ENCODE data around the gene CCS. TPM values are rescaled to one million over a fixed set of nuclear protein-coding genes. Genes with fewer than 3 reads are reported as not detected.

Gene CCS
- total and polyA plus RNA-seq, 2 donors (not counting 1 experiment from before 2014, with no cell fraction given): 87.8 to 174 TPM

DNA sequence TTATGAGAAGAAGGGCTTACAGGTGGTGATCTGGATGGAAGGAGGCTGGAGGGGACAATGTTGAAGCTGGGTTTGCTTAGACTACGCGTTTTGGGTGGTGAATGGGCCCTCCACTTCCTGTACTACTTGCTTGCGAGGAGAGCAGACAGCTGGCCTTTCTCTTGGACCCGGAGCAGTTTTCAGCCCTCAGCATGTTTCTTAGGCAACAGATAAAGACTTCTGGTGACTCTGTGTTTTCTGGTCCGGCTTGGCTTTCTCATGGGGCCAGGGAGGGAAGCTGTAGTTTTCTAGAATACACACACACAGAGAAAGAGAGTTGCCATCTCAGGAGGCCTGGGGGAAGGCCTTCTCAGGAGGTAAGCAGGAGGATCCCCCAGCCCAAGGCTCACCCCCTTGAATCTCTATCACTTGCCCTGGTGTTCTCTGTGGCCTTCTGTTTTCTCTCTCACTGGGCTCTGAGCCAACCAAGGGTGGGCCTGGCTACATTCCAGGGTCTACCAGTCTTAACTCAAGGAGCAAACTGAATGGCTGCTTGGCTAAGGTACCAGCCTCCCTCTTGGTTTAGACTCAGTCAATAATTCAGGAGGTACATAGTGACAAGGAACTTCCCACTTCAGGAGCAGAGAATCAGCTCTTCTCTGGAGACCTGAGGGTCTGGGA is 2.4 kb downstream of the CCS start:
- peak overlapping the region; percentile 35 for H3K4me2 ChIP-seq (replicated peaks; ENCODE audit: low read depth, low read length, poor library complexity, severe bottlenecking)
- peak overlapping the region; percentile 84 for H3K27ac Mint-ChIP-seq
- H3K9ac ChIP-seq (ENCODE audit: low read length): peak overlapping the region; percentile 22
- intact Hi-C loops (cut with micrococcal nuclease): no loop called here
- H3K4me1 Mint-ChIP-seq: peaks cover 52% of the 10 kb centered on the region
- no peaks in the 10 kb centered on the region for H3K9me3 ChIP-seq (ENCODE audit: control extremely low read depth in 1 of 3, control insufficient read depth in 2 of 3, insufficient read depth in 1 of 3, low read length in 2 of 3)
- H3K27ac ChIP-seq (ENCODE audit: low read length in 2 of 2): peak overlapping the region; percentile 4 to 5
- peaks cover 31 to 34% of the 10 kb centered on the region in 2 donors for H3K4me1 ChIP-seq (ENCODE audit: control insufficient read depth in 2 of 2, insufficient read depth in 2 of 2, low read length in 2 of 2)
- ChIA-PET CTCF (interaction anchor here (0.6 to 5.9 kb wide), 7 partner anchors 11 to 292 kb away, joined by 3 to 46 read pairs (median 6); partner anchors contain the start of genes RBM4 and RBM4B), POLR2A (interaction anchor here (0.6 to 2.1 kb wide), 7 partner anchors 9 to 1019 kb away, joined by 4 to 14 read pairs (median 5); partner anchors contain the start of genes RBM14, RBM4 and RBM4B)
- TF ChIP-seq, protein P1, sequence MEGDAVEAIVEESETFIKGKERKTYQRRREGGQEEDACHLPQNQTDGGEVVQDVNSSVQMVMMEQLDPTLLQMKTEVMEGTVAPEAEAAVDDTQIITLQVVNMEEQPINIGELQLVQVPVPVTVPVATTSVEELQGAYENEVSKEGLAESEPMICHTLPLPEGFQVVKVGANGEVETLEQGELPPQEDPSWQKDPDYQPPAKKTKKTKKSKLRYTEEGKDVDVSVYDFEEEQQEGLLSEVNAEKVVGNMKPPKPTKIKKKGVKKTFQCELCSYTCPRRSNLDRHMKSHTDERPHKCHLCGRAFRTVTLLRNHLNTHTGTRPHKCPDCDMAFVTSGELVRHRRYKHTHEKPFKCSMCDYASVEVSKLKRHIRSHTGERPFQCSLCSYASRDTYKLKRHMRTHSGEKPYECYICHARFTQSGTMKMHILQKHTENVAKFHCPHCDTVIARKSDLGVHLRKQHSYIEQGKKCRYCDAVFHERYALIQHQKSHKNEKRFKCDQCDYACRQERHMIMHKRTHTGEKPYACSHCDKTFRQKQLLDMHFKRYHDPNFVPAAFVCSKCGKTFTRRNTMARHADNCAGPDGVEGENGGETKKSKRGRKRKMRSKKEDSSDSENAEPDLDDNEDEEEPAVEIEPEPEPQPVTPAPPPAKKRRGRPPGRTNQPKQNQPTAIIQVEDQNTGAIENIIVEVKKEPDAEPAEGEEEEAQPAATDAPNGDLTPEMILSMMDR (IDR thresholded peaks at IDR 0.05): no peak
- TF ChIP-seq EZH2 (IDR thresholded peaks at IDR 0.05; ENCODE audit: borderline replicate concordance, insufficient read depth, low read depth, low read length, poor library complexity, severe bottlenecking): no peak
- WGBS (ENCODE audit: insufficient coverage): 53% methylated on average over 4 of the region's 5 CpGs
- no peaks in the 10 kb centered on the region for H4K20me1 ChIP-seq (ENCODE audit: control insufficient read depth, insufficient read depth, low read length, poor library complexity, severe bottlenecking)
- peak overlapping the region in 1 of 5 experiments; percentile 20 for H3K4me3 ChIP-seq (ENCODE audit: control extremely low read depth in 1 of 5, extremely low read depth in 1 of 5, insufficient read depth in 1 of 5, low read depth in 2 of 5, low read length in 4 of 5)
- peak; percentile 1 for DNase-seq
- peak overlapping the region; percentile 60 for H3K4me3 Mint-ChIP-seq
- ATAC-seq (ENCODE audit: low read depth): no peak
- H3K9me3 Mint-ChIP-seq (ENCODE audit: insufficient read depth): no peaks in the 10 kb centered on the region
- no peak overlapping the region for H2AFZ ChIP-seq (ENCODE audit: insufficient read depth, low read depth, low read length, poor library complexity, severe bottlenecking)
- H3K79me2 ChIP-seq (ENCODE audit: control insufficient read depth, insufficient read depth, low read length): peaks cover 74% of the 10 kb centered on the region
- H3K36me3 ChIP-seq (replicated peaks in 1 of 2; ENCODE audit: control extremely low read depth in 1 of 2, control insufficient read depth in 1 of 2, extremely low read depth in 1 of 2, insufficient read depth in 2 of 2, low read length in 1 of 2): peaks cover 2 to 19% of the 10 kb centered on the region in 2 experiments
- no peaks in the 10 kb centered on the region for H3K27me3 Mint-ChIP-seq
- no peaks in the 10 kb centered on the region for H3K27me3 ChIP-seq (replicated peaks in 1 of 4; ENCODE audit: control extremely low read depth in 1 of 4, control insufficient read depth in 3 of 4, insufficient read depth in 4 of 4, low read length in 3 of 4)

DNA sequence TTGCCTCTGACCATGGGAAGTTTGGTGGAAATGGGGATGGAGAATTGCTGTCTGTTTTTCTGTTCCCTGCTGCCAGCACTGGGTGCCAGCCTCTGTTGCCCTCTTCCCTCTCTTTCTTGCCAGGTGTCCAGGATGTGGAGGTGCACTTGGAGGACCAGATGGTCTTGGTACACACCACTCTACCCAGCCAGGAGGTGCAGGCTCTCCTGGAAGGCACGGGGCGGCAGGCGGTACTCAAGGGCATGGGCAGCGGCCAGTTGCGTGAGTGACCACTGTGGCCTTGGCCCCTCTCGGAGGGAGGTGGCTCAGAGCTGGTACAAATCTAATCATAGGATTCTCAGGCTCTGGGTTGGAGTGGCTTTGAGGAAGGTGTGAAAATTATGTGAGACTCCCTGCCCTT is 6.0 kb downstream of the CCS start:
- POLR2A ChIA-PET: interaction anchor here (0.5 kb wide), 1 partner anchor 92 kb away, joined by 3 read pairs; no protein-coding TSS in a partner anchor
- intact Hi-C loops (cut with micrococcal nuclease): no loop called here
- Histone ChIP-seq H4K20me1 (ENCODE audit: control insufficient read depth, insufficient read depth, low read length, poor library complexity, severe bottlenecking) (no peaks in the 10 kb centered on the region), H3K36me3 (replicated peaks in 1 of 2; ENCODE audit: control extremely low read depth in 1 of 2, control insufficient read depth in 1 of 2, extremely low read depth in 1 of 2, insufficient read depth in 2 of 2, low read length in 1 of 2) (peaks cover 2 to 27% of the 10 kb centered on the region in 2 experiments), H3K4me1 (ENCODE audit: control insufficient read depth in 2 of 2, insufficient read depth in 2 of 2, low read length in 2 of 2) (peaks cover 25 to 29% of the 10 kb centered on the region in 2 donors), H3K27me3 (replicated peaks in 1 of 4; ENCODE audit: control extremely low read depth in 1 of 4, control insufficient read depth in 3 of 4, insufficient read depth in 4 of 4, low read length in 3 of 4) (no peaks in the 10 kb centered on the region), H3K4me2 (replicated peaks; ENCODE audit: low read depth, low read length, poor library complexity, severe bottlenecking) (no peak overlapping the region), H3K9ac (ENCODE audit: low read length) (no peak overlapping the region), H3K27ac (ENCODE audit: low read length in 2 of 2) (no peak overlapping the region), H3K79me2 (ENCODE audit: control insufficient read depth, insufficient read depth, low read length) (peaks cover 53% of the 10 kb centered on the region), H3K9me3 (ENCODE audit: control extremely low read depth in 1 of 3, control insufficient read depth in 2 of 3, insufficient read depth in 1 of 3, low read length in 2 of 3) (no peaks in the 10 kb centered on the region), H3K4me3 (ENCODE audit: control extremely low read depth in 1 of 5, extremely low read depth in 1 of 5, insufficient read depth in 1 of 5, low read depth in 2 of 5, low read length in 4 of 5) (no peak overlapping the region), H2AFZ (ENCODE audit: insufficient read depth, low read depth, low read length, poor library complexity, severe bottlenecking) (no peak overlapping the region)
- CTCF ChIA-PET: interaction anchor here (1.6 to 1.7 kb wide), 2 partner anchors 8 to 80 kb away, joined by 4 to 6 read pairs; no protein-coding TSS in a partner anchor
- 100% methylated on average over 6 of the region's 6 CpGs for WGBS (ENCODE audit: insufficient coverage)
- no peak for TF ChIP-seq EZH2 (IDR thresholded peaks at IDR 0.05; ENCODE audit: borderline replicate concordance, insufficient read depth, low read depth, low read length, poor library complexity, severe bottlenecking)
- TF ChIP-seq, protein P1 (IDR thresholded peaks at IDR 0.05): no peak
- H3K9me3 Mint-ChIP-seq (ENCODE audit: insufficient read depth): no peaks in the 10 kb centered on the region
- H3K27me3 Mint-ChIP-seq: no peaks in the 10 kb centered on the region
- no peak overlapping the region for H3K4me3 Mint-ChIP-seq
- DNase-seq (no peak), ATAC-seq (ENCODE audit: low read depth) (no peak)
- no peak overlapping the region for H3K27ac Mint-ChIP-seq
- peaks cover 47% of the 10 kb centered on the region for H3K4me1 Mint-ChIP-seq

All from B cell (primary cell).